Measurements from ENCODE around the gene FAM8A1. TPM values are rescaled to one million over a fixed set of nuclear protein-coding genes. Genes with fewer than 3 reads are reported as not detected.
A peak's percentile ranks its signal among the peaks of the same experiment; 100 is the strongest.

FAM8A1 gene
- total RNA-seq, 6 experiments from 2014 or later, result 27.5 to 51.4 (median 41.3) TPM

GRCh38 chr6:17591287-17591686 lies 8.8 kb upstream of the FAM8A1 start:
- Histone ChIP-seq H3K36me3 (no peaks in the 10 kb centered on the region), H3K4me1 (no peaks in the 10 kb centered on the region), H3K27me3 (no peaks in the 10 kb centered on the region), H3K9me3 (no peaks in the 10 kb centered on the region), H3K4me3 (no peak overlapping the region), H3K27ac (no peak overlapping the region)
- no peak for TF ChIP-seq POLR2A (IDR thresholded peaks at IDR 0.05)
- no peak for TF ChIP-seq CTCF (IDR thresholded peaks at IDR 0.05)
- 64% methylated on average over 1 of the region's 1 CpG for WGBS (ENCODE audit: insufficient coverage, low coverage, low lambda C conversion rate, missing lambda C conversion rate)
- DNase-seq (no peak), ATAC-seq (peak; percentile 20 to 58 (median 40))
- intact Hi-C loops (cut with DNase I), result no loop called here

- intact Hi-C loops (cut with DNase I), result no loop called here
- no peak overlapping the region for H3K27ac ChIP-seq
- ATAC-seq (no peak), DNase-seq (no peak)
- no peak overlapping the region for H3K4me3 ChIP-seq
- H3K4me1 ChIP-seq, result no peaks in the 10 kb centered on the region
- no peaks in the 10 kb centered on the region for H3K9me3 ChIP-seq
- H3K36me3 ChIP-seq, result no peaks in the 10 kb centered on the region
- TF ChIP-seq POLR2A (IDR thresholded peaks at IDR 0.05), result no peak
- TF ChIP-seq CTCF (IDR thresholded peaks at IDR 0.05), result no peak
- H3K27me3 ChIP-seq, result no peaks in the 10 kb centered on the region
These were observed 6.9 kb upstream of the FAM8A1 start for GRCh38 chr6:17593246-17593645.

GRCh38 chr6:17596085-17596484 lies 4.0 kb upstream of the FAM8A1 start:
- Histone ChIP-seq H3K9me3 (no peaks in the 10 kb centered on the region), H3K4me3 (no peak overlapping the region), H3K27ac (no peak overlapping the region), H3K27me3 (no peaks in the 10 kb centered on the region), H3K4me1 (no peaks in the 10 kb centered on the region), H3K36me3 (no peaks in the 10 kb centered on the region)
- TF ChIP-seq POLR2A (IDR thresholded peaks at IDR 0.05) (no peak), CTCF (IDR thresholded peaks at IDR 0.05) (no peak)
- intact Hi-C loops (cut with DNase I), result no loop called here
- 88% methylated on average over 3 of the region's 3 CpGs for WGBS (ENCODE audit: insufficient coverage, low coverage, low lambda C conversion rate, missing lambda C conversion rate)
- ATAC-seq (no peak), DNase-seq (no peak)

- peaks cover 0 to 19% (median 6%) of the 10 kb centered on the region in 4 donors for H3K4me1 ChIP-seq
- H3K9me3 ChIP-seq, result no peaks in the 10 kb centered on the region
- H3K4me3 ChIP-seq, result peak overlapping the region; percentile 92 to 94 (median 92)
- no peak for TF ChIP-seq CTCF (IDR thresholded peaks at IDR 0.05)
- peak; percentile 7 for TF ChIP-seq POLR2A (IDR thresholded peaks at IDR 0.05)
- ATAC-seq, result peak; percentile 35 to 57 (median 46)
- H3K36me3 ChIP-seq, result peaks cover 0 to 17% (median 0%) of the 10 kb centered on the region in 4 donors
- H3K27me3 ChIP-seq, result no peaks in the 10 kb centered on the region
- 0% methylated on average over 6 of the region's 77 CpGs for WGBS (ENCODE audit: insufficient coverage, low coverage, low lambda C conversion rate, missing lambda C conversion rate)
- intact Hi-C loops (cut with DNase I), result no loop called here
- peak; percentile 66 to 76 (median 71) for DNase-seq
- peak overlapping the region; percentile 97 to 99 (median 99) for H3K27ac ChIP-seq
These were observed 654 bp downstream of the FAM8A1 start for GRCh38 chr6:17600527-17601385.

Measured in right lobe of liver (tissue), 6 donors.